Effector memory CD8-positive, alpha-beta T cell (primary cell): ENCODE data around the gene GBP3.
A peak's percentile ranks its signal among the peaks of the same experiment; 100 is the strongest.
"Not testable (repeated sequence)": the region's sequence is repeated elsewhere in the genome, so short reads cannot be mapped to it uniquely, and the experiment has no call there.

ENCODE experiments used
- ATAC-seq: fragments of 150-1000 bp; cut with Tn5 transposase; replicated peaks from 2 replicates; pipeline ENCODE4 v1.10.0; 2021; ENCODE audit warnings: mild to moderate bottlenecking, moderate library complexity
- DNase-seq, 3 experiments: peaks; one replicate each; pipeline ENCODE4 v3.0.0; 2021
- H3K27ac Mint-ChIP-seq, 2 donors: one replicate each; pipeline ENCODE4 v1.8.0; 2022; ENCODE audit warnings: mild to moderate bottlenecking in 2 of 2, mixed read lengths in 2 of 2, moderate library complexity in 2 of 2
- H3K27me3 Mint-ChIP-seq, 2 donors: one replicate each; pipeline ENCODE4 v1.8.0; 2022; ENCODE audit warnings: mixed read lengths in 2 of 2
- H3K36me3 Mint-ChIP-seq: one replicate; pipeline ENCODE4 v1.8.0; 2022; ENCODE audit warnings: mild to moderate bottlenecking, moderate library complexity, mixed read lengths; ENCODE audit not compliant: insufficient read depth
- H3K4me1 Mint-ChIP-seq, 2 donors: one replicate each; pipeline ENCODE4 v1.8.0; 2022; ENCODE audit warnings: low read depth in 2 of 2, mixed read lengths in 2 of 2
- H3K4me3 Mint-ChIP-seq, 2 donors: one replicate each; pipeline ENCODE4 v1.8.0; 2022; ENCODE audit warnings: mild to moderate bottlenecking in 2 of 2, mixed read lengths in 2 of 2, moderate library complexity in 2 of 2
- H3K9me3 Mint-ChIP-seq, 2 donors: one replicate each; pipeline ENCODE4 v1.8.0; 2022; ENCODE audit warnings: mixed read lengths in 2 of 2

The GBP3 gene

GRCh38 chr1:89025928-89026327, 3.3 kb upstream of the GBP3 start:
- Mint-ChIP-seq H3K4me3 (no peak overlapping the region), H3K9me3 (no peaks in the 10 kb centered on the region), H3K36me3 (peaks cover 13% of the 10 kb centered on the region), H3K27ac (no peak overlapping the region), H3K27me3 (no peaks in the 10 kb centered on the region), H3K4me1 (peaks cover 16 to 26% of the 10 kb centered on the region in 2 donors)
- DNase-seq, result no peak
- no peak for ATAC-seq

DNA sequence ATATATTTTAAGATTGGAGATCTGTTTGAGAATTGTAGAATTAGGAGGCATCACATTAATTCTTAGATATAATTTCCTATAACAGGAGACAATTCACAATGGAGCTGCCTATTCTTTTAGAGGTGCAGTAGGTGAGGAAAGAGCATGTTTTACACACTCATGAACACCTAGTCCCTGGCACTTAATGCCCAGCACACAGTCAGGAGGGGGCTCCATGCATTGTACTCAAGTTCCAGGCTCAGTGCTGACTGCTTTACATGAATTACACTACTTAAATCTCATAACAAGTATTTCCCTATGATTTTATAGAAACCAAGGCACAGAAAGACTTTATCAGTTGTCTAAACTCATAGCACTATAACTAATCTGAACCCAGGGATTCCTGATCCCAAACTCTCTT, 360 bp upstream of the GBP3 start:
- DNase-seq (no peak), ATAC-seq (no peak)
- H3K27me3 Mint-ChIP-seq, result no peaks in the 10 kb centered on the region
- H3K4me3 Mint-ChIP-seq, result peak overlapping the region; percentile 73 to 88
- peaks cover 35% of the 10 kb centered on the region for H3K36me3 Mint-ChIP-seq
- H3K27ac Mint-ChIP-seq, result peak overlapping the region; percentile 87 to 91
- no peaks in the 10 kb centered on the region for H3K9me3 Mint-ChIP-seq
- peaks cover 29 to 39% of the 10 kb centered on the region in 2 donors for H3K4me1 Mint-ChIP-seq

GRCh38 chr1:89018318-89018717, 4.3 kb downstream of the GBP3 start:
- Mint-ChIP-seq H3K36me3 (peaks cover 81% of the 10 kb centered on the region), H3K27ac (peak overlapping the region; percentile 59 to 75), H3K4me1 (peaks cover 46 to 55% of the 10 kb centered on the region in 2 donors), H3K4me3 (peak overlapping the region; percentile 33 to 60)
- not testable (repeated sequence) for H3K27me3 Mint-ChIP-seq, ATAC-seq, DNase-seq, H3K9me3 Mint-ChIP-seq

DNA sequence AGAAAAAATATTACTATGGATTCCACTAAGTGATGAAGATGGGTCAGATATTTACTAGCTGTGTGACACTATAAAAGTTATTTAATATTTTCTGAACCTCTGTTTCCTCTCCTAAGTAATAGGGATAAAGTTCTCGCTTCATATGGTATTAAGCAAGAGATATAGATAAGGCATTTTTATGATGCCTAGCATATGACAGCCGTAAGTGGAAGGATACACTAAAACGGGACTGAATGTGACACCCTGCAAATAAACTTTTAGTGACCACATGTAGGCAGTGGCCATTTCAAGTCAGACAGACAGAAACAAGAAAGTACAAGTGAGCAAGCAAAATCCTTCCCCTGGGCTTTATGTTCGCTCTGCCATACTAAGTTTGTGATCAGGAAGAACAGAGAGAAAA, 14.2 kb downstream of the GBP3 start:
- DNase-seq (no peak), ATAC-seq (no peak)
- peak overlapping the region in 1 of 2 donors; percentile 84 for H3K27ac Mint-ChIP-seq
- no peak overlapping the region for H3K4me3 Mint-ChIP-seq
- H3K27me3 Mint-ChIP-seq, result no peaks in the 10 kb centered on the region
- peaks cover 58% of the 10 kb centered on the region for H3K36me3 Mint-ChIP-seq
- no peaks in the 10 kb centered on the region for H3K9me3 Mint-ChIP-seq
- peaks cover 3 to 11% of the 10 kb centered on the region in 2 donors for H3K4me1 Mint-ChIP-seq

DNA sequence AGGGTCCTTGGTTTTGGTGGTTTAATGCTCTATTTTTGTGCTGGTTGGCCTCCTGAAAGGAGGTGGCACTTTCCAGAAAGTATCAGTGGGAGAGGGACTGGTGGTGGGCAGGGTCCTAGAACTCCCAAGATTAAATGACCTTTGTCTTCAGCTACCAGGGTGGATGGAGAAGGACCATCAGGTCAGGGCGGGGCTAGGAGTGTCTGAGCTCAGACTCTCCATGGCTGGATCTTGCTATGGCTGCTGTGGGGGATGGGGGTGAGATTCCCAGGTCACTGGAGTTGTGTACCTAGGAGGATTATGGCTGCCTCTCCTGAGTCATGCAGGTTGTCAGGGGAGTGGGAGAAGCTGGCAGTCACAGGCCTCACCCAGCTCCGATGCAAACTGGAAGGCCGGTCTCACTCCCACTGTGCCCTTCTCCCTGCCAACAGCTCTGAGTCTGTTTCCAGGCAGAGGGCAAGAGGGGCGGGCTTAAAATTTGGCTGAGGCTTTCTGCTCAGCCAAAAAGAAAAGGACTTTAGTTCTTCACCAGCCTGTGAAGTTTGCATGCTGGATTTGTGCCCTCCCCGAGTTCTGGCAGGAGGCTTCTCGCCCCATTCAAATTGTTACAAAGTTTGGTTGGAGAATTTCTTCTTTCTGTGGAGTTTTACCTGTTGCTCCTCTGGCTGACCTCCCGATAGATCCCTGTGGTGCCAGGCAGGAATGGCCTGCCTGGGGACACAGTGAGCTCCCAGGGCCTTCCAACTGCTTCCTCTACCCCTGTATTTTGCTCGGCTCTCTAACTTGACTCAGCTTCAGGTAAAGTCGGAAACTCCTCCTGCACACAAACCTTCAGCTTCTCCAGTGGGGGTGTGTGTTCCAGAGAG, 17.1 kb downstream of the GBP3 start:
- Mint-ChIP-seq H3K36me3 (peaks cover 54% of the 10 kb centered on the region), H3K9me3 (no peaks in the 10 kb centered on the region), H3K27ac (peak overlapping the region; percentile 67 to 79)

GRCh38 chr1:89002176-89002575, 20.5 kb downstream of the GBP3 start:
- H3K27me3 Mint-ChIP-seq, H3K9me3 Mint-ChIP-seq, DNase-seq, ATAC-seq: not testable (repeated sequence)
- peak overlapping the region; percentile 26 to 33 for H3K27ac Mint-ChIP-seq
- peaks cover 31% of the 10 kb centered on the region for H3K36me3 Mint-ChIP-seq
- peaks cover 14 to 23% of the 10 kb centered on the region in 2 donors for H3K4me1 Mint-ChIP-seq
- H3K4me3 Mint-ChIP-seq, result peak overlapping the region; percentile 2 to 7

More for the DNA sequence above, 17.1 kb downstream of the GBP3 start:
- ATAC-seq, result no peak
- Mint-ChIP-seq H3K4me3 (no peak overlapping the region), H3K4me1 (peaks cover 14 to 27% of the 10 kb centered on the region in 2 donors), H3K27me3 (no peaks in the 10 kb centered on the region)
- no peak for DNase-seq

- H3K4me3 Mint-ChIP-seq, result peak overlapping the region in 1 of 2 donors; percentile 2
- H3K27ac Mint-ChIP-seq, result peak overlapping the region in 1 of 2 donors; percentile 33
- H3K27me3 Mint-ChIP-seq, result no peaks in the 10 kb centered on the region
- peaks cover 14 to 23% of the 10 kb centered on the region in 2 donors for H3K4me1 Mint-ChIP-seq
- peaks cover 24% of the 10 kb centered on the region for H3K36me3 Mint-ChIP-seq
- ATAC-seq (no peak), DNase-seq (no peak)
- H3K9me3 Mint-ChIP-seq, result no peaks in the 10 kb centered on the region
Observed at GRCh38 chr1:89001510-89001909, 21.2 kb downstream of the GBP3 start.

- peak; percentile 92 for ATAC-seq
- DNase-seq, result peak; percentile 44 to 49 (median 44)
- H3K36me3 Mint-ChIP-seq, result peaks cover 8% of the 10 kb centered on the region
- H3K4me1 Mint-ChIP-seq, result peaks cover 11 to 18% of the 10 kb centered on the region in 2 donors
- no peaks in the 10 kb centered on the region for H3K27me3 Mint-ChIP-seq
- no peaks in the 10 kb centered on the region for H3K9me3 Mint-ChIP-seq
- H3K27ac Mint-ChIP-seq, result no peak overlapping the region
- no peak overlapping the region for H3K4me3 Mint-ChIP-seq
Observed at GRCh38 chr1:88998716-88999115, 23.9 kb downstream of the GBP3 start.

DNA sequence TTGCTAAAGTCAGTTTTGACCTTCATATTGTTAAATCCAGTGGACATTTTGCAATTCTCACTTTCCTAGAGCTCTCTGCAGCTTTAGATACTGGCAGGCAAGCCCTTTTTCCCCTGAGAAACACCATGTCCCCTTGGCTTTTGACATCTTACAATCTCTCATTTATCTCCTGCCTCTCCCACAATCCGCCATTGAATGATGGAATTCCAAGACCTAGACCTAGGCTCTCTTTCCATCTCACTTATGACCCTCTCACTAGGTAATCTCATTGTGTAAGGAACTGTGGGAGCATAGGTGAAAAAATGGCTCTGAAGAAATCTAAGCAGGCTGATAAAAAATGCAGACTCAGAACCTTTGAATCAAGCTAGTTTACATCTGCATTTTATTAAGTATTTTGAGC, 32.2 kb downstream of the GBP3 start:
- no peak overlapping the region for H3K4me3 Mint-ChIP-seq
- peaks cover 12% of the 10 kb centered on the region for H3K36me3 Mint-ChIP-seq
- H3K27ac Mint-ChIP-seq, result no peak overlapping the region

DNA sequence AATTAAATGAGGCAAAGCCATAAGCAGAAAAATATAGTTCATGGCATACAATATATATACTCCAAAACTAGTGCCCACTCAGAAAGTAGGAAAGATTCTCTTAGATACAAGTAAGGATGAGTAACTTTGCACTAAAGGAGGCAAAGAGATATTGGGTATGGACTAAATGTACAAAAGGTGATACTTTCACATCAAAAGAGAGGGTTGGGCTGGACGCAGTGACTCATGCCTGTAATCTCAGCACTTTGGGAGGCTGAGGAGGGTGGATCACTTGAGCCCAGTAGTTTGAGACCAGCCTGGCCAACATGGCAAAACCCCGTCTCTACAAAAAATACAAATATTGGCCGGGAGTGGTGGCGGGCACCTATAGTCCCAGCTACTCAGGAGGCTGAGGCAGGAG, 37.0 kb downstream of the GBP3 start:
- ATAC-seq (peak; percentile 27), DNase-seq (no peak)
- H3K27me3 Mint-ChIP-seq, result no peaks in the 10 kb centered on the region
- no peaks in the 10 kb centered on the region for H3K9me3 Mint-ChIP-seq
- peaks cover 25 to 45% of the 10 kb centered on the region in 2 donors for H3K4me1 Mint-ChIP-seq
- H3K4me3 Mint-ChIP-seq, result no peak overlapping the region
- peaks cover 19% of the 10 kb centered on the region for H3K36me3 Mint-ChIP-seq
- peak overlapping the region; percentile 60 to 91 for H3K27ac Mint-ChIP-seq

More for the DNA sequence above, 32.2 kb downstream of the GBP3 start:
- DNase-seq (no peak), ATAC-seq (no peak)
- Mint-ChIP-seq H3K4me1 (peaks cover 19 to 25% of the 10 kb centered on the region in 2 donors), H3K27me3 (no peaks in the 10 kb centered on the region), H3K9me3 (no peaks in the 10 kb centered on the region)

DNA sequence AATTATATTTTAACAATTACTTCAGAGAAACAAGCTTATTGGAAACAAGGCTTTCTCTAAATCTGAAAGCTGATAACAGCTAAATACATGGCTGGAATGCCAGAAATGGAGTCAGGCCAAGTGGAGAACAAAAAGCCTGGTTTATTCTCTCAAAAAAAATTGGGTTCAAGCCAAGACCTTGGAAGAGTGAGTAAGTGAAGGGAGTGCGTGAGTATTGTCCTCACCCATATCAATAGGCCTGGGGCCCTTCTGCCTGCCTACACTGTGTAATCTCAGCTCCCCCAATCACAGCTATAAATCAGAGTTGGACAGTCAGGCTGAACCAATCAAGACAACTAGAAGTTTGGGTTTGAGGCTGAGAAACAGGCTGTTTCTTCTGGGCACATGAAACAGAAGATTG, 37.6 kb downstream of the GBP3 start:
- ATAC-seq (no peak), DNase-seq (no peak)
- H3K27me3 Mint-ChIP-seq, result no peaks in the 10 kb centered on the region
- peak overlapping the region; percentile 60 to 91 for H3K27ac Mint-ChIP-seq
- no peaks in the 10 kb centered on the region for H3K9me3 Mint-ChIP-seq
- peaks cover 20 to 43% of the 10 kb centered on the region in 2 donors for H3K4me1 Mint-ChIP-seq
- peaks cover 19% of the 10 kb centered on the region for H3K36me3 Mint-ChIP-seq
- peak overlapping the region; percentile 7 to 57 for H3K4me3 Mint-ChIP-seq

- H3K9me3 Mint-ChIP-seq, result no peaks in the 10 kb centered on the region
- H3K27me3 Mint-ChIP-seq, result no peaks in the 10 kb centered on the region
- H3K27ac Mint-ChIP-seq, result peak overlapping the region; percentile 60 to 91
- DNase-seq (no peak), ATAC-seq (no peak)
- peaks cover 23 to 44% of the 10 kb centered on the region in 2 donors for H3K4me1 Mint-ChIP-seq
- peaks cover 19% of the 10 kb centered on the region for H3K36me3 Mint-ChIP-seq
- H3K4me3 Mint-ChIP-seq, result peak overlapping the region; percentile 7 to 57
Observed at GRCh38 chr1:88984569-88984968, 38.1 kb downstream of the GBP3 start.

DNA sequence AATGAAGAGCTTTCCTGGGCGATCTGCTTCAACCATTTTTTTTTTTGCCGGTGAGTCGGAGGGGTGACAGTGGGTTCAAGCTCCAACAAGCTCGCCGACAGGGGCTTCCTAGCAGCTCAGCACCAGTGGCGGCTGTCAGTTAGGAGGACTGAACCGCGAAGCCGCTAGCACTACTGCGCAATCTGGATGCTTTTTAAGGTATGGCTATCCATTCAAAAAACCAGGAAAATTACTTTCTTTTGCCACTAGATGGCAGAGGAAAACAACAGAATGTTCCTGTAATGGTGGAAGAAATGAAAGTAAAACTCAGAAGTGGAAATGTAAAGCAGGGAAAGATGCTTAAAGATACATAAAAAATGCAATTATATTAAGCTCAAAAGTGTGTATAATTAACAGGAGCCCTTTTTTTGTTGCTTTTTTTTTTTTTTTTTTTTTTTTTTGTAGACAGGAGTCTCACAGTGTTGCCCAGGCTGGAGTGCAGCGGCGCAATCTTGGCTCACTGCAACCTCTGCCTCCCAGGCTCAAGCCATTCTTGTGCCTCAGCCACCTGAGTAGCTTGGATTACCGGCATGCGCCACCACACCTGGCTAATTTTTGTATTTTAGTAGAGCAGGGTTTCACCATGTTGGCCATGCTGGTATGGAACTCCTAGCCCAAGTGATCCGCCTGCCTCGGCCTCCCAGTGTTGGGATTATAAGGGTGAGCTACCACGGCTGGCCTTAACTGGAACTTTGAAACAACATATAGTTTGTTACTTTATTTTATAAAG, 38.7 kb downstream of the GBP3 start:
- peaks cover 19% of the 10 kb centered on the region for H3K36me3 Mint-ChIP-seq
- peak overlapping the region; percentile 60 to 91 for H3K27ac Mint-ChIP-seq
- peaks cover 21 to 47% of the 10 kb centered on the region in 2 donors for H3K4me1 Mint-ChIP-seq
- ATAC-seq (peak; percentile 86), DNase-seq (peak in 2 of 3 experiments; percentile 15 to 18)
- peak overlapping the region; percentile 8 to 37 for H3K4me3 Mint-ChIP-seq
- H3K27me3 Mint-ChIP-seq, result no peaks in the 10 kb centered on the region
- no peaks in the 10 kb centered on the region for H3K9me3 Mint-ChIP-seq
